T-helper 2 cell (primary cell): Measurements from ENCODE around the gene NPAS3.
A peak's percentile ranks its signal among the peaks of the same experiment; 100 is the strongest.

Experiments used
- DNase-seq, 5 experiments: peaks; one replicate each; pipeline versions ENCODE4 v3.0.0 to v3.0.0-alpha.2; 2012 to 2022

Gene NPAS3

DNA sequence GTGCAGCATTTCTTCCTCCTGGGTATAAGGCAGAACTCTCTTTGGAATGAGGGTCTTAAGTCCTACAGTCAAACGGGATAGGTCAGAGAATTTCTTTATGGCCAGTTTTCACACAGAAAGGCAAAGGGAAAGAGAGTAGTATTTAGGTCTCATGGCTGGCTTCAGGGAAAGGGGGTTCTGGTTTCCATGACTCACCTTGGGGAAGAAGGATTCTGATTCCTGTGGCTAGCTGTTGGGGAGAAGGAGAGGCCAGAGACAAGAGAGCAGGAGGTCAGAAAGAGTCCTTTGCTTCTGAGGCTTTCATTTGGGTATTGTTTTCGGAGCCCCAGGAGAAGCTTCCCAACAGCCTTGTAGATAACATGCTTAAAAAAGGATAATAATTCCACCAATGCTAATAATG is 332.5 kb downstream of the NPAS3 start:
- no peak for DNase-seq

DNA sequence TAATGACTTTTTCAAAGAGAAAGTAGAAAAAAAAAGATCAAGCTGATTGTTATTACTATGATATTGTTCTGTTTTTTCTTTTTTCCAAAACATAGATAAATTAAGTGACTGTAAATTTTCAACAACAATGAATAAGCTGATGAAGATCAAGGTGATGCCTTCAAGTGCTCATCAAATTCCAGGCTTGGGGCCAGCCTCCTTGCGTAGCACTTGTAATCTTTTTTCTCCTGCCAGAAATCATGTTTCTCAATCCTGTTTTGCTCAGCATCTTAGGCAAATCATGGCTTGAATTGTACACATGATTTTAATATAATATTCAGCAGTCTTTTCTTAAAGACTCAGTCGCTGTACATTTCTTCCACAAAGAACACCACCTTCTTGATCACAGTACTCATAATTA is 333.2 kb downstream of the NPAS3 start:
- DNase-seq: no peak

DNA sequence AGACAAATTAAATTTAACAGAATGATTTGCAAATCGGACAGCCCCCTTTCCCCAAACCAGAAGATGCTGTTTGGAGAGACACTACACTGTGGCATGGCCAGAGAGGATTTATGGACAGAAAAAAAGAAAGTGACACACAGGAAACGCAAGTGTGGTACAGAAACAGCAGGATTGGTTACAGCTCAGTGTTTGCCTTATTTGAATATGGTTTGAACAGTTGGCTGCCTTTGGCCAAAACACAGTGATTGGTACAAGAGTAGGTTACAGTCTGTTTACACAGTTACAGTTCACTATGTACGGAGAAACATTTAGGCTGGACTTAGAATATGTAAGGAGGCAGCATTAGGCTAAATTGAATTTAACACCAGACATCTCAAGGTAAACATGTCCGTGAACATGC is 335.3 kb downstream of the NPAS3 start:
- DNase-seq: no peak

DNA sequence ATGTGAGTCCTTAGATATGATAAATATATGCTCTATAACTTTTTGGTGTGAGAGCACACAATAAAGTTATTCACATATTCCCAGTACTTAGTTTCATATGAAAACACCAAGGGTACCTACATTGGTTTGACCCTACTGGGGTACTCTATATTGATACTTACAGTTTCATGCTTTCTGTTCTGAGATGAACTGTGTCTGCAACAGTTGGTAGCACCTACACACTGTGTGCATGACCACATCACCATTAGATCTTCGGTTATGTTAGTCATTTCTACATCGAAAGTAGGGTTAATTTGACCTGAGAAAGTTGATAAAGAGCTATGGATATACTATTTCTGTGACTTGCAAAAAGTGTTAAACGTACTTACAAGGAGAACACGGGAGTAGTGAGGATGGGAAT is 337.2 kb downstream of the NPAS3 start:
- DNase-seq: peak in 1 of 5 experiments; percentile 8

DNA sequence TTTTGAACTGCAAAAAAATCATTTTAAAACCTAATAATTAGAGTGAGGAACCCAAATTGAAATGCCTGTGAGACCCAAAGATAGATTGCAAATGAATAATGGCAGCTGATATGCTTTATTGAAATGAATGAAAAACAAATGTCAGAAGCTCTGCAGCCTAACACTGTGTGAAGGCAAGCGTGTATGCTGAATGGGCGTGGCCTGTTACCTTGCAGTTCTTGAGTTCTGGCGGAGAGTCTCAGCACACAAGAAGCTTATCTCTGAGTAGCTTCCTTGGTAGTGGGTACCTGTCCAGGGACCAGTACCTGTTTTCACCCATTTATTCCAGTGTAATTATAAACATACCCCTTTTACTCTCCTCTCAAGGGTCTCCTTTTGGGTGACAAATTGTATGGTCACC is 341.2 kb downstream of the NPAS3 start:
- DNase-seq: no peak

DNA sequence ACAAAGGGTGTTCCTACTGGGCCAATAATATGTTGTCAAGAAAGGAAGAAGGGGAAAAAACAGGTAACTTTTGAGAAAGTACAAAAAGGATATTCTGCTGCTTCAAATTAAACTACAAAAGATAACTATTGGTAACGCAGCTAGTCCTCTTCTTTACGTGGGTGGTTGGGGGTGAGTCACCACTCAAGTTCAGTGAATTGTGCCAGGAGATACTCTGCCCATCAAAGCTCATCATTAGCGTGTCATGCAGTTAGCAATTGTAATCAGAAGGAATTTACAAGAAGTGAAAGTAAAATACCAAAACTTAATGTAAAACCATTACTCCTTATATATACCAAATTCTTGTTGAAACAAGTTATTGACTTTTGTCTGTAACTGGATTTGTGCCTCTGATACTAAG is 342.0 kb downstream of the NPAS3 start:
- no peak for DNase-seq

DNA sequence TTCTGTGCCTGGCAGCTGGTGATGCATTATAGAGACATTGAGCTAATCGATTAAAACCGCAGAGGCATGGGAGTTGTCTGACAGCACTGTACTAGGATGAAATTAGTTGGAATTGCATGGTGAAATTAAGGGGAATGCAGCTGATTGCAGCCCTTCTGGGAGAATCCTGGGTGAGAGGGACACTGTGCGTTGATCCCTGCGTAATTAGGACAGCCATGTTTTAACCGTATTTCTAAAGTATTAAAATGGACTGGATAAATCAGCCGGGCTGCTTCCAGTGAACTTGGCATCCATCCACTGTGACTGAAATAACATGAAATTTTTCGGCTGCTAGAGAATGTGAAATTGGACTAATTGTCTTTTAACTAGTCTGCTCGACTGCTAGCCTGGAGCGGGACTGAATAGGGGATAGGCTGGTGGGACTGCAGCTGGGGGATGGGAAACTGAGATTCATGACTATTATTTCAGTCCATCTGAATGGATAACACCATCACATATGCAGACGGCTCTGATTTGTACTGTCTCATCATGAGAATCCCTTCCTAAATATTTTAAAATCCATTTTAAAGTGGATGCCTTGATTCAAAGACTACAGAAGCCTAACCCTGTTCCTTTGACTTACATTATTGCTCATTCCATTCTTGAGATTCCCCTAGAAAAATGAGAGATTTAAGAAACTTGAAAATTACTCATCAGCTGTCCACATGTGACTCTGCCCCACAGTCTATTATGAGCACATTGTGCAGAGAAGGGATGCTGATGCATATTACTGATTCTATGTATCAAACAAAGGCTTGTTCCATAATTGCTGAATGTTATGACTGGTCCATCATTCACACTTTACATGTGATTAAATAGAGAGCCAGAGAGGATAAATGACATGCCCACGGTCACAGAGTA is 343.9 kb downstream of the NPAS3 start:
- no peak for DNase-seq

DNA sequence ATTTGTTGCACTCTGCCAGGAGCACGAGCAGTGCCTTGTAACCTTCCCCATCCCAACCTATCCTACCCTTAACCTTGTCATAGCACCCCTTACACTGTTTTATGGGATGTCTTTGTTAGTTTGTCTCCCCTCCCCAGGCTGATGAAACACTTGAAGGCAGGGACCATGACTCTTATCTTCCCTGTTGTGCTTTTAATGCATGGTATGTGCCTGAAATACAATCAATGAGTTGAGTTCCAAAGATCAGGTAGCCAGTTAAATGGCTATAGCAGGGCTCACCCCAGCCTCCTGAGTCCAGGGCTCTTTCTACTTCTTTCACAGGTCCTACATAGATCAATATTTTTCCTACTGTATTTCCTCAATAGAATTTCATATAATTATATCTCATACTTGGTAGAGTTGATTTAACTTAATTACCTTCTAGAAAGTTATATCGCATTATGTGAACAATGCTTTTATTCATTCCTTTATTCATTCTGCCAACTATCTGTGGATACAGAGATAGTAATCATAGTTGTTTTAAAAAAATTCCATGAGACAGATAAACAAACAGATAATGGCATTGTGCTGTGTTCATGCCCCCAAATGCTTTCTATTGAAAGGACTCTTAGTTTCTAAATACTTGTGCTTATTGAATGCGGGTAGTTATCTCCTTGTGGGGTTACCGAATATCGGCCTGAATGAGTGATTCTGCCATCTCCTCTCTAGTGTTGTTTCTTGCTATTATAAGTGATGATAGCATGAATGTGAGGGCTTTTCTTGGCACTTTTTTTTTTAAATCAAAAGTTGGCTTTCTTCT is 347.4 kb downstream of the NPAS3 start:
- no peak for DNase-seq

DNA sequence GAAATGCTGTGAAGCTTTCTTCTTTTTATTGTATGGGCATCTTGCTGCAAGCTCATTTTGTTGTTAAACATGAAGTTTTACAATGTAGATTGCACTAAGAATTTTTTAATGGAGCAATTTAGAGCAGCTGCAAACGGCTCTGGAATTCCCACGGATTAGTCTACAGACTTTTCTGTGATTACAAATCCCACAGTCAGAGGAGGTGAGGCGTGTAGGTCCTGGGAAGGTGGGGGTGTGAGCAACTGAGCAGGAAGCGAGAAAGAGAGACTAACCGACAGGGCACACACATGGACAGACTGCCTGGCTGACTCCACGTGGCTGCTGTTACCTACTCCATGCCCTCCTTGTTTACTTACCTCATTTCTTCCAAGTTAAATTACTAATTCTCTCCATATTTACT is 348.5 kb downstream of the NPAS3 start:
- DNase-seq: no peak

DNA sequence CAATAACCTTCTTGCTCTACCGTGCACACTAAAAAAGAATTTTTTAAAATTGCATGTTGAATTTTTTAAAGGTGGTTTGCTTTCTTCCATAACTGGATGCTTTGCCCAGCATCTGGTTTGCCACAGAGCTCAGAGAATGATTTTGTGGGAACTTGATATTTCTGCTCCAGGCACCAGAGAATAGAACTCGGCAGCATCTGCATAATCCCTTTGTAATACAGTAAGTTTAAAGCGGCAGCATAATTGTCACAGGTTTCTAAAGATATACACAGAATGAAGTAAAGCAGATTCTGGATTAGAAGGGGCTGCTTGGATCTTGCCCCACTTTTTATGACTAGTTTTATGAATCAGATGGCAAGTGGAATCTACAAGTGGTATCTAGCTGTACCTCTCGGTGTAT is 352.0 kb downstream of the NPAS3 start:
- DNase-seq: no peak

DNA sequence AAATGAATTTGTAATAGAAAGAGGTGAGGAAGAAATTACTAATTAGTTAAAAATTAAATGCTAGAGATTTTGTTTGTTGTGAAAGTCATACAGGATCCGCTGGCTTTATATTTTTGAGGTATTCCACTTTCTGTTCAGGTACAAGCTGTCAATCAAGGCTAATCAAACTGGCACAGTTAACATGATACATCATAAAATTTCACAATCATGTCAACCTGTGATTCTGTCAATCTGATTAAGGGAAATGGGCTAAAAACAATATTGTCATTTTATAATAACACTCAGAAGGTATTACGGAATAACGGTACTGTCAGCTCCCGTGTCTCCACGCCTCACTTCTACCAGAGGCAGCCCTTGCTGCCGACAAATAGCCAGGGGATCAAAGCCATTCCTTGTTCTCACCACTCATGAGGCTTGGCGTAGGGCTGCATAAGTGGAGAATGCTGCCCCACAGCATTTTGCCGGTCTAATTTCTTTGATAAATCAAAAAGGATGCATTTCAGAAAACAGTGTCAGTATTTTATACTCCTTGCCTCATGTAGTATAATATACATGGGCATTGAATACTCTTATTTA is 352.9 kb downstream of the NPAS3 start:
- DNase-seq: no peak

DNA sequence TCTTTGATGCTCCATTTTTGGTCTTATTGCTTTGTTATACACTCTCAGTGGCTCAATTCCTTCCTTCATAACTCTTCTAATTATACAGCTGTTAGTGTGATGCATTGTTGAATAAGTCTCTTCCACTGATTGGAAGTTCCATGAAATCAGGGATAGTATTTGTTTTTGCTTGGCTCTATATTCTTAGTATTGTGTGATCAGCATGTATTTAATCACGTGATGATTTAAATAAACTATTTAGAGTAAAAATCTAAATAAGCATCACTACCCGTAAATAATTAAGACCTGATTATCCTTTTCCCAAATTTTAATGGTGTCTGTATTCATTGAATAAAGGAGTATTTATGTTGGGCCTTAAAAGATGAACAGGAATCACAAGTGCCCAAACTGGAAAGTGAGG is 355.7 kb downstream of the NPAS3 start:
- no peak for DNase-seq

DNA sequence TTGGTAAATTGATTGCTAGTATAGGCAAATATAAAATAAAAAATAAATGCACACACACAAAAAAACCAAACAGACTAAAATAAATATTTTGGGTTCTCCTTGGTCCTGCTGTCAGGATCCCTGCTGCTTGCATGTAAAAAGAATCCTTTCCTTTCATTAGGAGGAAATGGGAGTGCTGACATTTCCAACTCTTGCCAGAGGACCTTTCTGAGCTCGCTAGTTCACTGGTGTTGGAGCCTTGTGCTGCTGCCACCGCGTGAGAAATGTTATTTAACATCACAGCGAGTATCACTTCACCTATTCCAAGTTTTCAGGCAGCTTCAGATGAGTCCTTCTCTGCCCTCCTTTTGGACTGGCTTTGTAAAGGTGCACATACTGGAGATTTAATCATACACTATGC is 358.9 kb downstream of the NPAS3 start:
- DNase-seq: no peak

DNA sequence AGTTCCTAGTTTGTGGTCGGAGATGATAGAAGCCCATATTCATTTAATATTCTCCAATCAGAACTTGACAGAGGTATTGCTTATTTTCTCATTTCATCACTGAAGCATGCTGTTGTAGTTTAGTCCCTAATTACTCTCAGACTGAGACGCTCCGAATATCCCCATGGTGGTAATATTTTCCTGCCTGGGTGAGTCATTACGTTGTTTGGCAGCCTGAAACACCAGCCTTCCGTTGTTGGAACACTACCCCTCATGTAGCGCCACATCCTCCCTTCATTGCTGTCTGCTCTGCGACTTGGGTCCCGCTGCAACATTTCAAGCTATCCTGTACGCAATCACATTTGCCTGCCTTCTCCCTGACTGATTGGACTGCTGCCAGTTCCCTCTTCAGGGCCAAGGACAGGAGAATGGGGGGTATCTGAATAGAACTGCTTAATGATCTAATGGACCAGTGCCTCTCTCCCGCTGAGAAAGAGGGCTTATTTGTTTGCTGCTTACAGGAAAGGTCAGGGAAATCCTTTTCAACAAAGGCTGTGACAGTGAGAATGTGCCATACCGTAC is 369.1 kb downstream of the NPAS3 start:
- DNase-seq: no peak

DNA sequence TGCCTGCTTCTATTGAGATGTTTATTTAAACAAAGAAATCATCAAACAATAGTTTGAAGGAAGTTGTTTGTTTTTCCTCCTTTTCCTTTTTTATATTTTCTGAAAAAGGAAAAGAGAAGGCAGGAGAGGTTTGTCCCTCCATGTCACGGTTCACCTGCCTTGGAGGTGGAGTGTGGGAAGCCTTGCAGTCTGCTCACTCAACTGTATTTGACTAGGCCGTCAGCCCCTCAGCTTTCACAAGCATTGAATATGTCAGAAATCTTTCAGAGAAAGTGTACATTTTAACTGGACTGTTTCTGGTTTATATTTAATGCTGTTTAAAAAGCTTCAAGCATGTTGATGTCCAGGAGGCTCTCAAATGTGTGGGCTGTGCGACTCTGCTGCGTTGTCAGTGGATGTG is 370.4 kb downstream of the NPAS3 start:
- DNase-seq: no peak

DNA sequence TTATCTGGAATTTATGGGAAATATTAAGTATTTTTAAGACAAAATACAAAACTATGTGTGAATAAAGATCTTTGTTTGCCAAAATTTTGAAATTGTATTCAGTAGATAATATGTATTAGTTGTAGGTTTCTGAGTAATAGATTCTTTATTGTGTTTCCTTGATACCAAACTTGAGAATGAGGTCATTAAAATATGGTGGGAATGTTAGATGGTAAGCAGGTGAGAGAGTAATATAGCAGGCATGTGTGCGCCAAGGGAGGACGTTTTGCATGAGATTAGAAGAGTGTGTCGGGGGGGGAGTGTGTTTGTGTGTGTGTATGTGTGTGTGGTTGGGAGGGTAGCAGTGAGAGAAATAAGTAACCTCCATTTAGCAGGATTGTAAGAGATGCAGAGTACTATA is 376.5 kb downstream of the NPAS3 start:
- DNase-seq: no peak

DNA sequence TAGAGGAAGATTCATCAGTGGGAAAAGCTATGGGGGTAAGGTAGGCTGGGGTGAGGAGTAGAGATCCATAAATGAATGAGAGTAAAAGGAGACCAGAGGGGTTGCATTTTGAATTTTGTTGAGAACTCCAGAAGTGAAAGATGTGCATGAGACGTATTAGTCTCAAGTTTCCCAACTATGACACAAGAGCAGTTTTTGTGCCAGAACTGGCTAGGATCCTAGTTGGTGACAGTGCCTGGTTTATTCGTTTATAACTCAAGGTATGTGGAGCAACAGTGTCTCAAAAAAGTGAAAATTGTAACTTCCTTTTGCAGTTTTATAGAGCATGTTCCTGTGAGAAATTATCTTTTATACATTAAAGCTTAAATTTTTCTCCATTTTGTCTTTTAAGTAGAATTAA is 377.0 kb downstream of the NPAS3 start:
- no peak for DNase-seq

DNA sequence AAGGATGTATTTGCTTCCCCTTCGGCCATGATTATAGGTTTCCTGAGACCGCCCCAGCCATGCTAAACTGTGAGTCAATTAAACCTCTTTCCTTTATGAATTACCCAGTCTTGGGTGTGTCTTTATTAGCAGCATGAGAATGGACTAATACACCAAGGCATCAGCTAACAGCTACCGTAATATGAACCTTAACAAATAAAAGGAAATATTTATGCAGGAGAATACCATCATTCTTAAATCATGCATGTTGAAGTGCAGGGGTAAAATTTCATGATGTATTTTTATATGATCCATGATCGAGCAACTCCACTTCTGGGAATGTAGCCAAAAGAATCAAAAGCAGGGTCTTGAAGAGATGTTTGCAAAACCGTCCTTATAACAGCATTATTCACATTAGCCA is 379.0 kb downstream of the NPAS3 start:
- no peak for DNase-seq

DNA sequence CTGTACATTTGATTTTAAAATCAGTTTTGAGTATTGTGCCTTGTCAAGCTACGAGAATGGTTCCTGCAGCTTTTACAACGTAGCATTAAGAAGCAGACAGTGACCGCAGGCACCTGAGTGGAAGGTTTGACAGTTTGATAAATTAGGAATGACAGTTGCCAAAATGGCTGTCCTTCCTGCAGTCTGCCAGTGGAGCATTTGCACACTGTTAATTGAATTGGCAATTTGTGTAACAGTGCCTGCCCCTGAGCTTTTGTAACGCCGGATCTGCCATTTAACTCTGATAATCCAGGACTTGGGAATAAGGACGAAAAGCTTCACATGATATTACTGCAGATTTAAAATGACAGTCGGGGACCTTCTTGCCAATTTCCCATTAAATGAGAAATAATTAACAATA is 385.3 kb downstream of the NPAS3 start:
- DNase-seq: no peak

DNA sequence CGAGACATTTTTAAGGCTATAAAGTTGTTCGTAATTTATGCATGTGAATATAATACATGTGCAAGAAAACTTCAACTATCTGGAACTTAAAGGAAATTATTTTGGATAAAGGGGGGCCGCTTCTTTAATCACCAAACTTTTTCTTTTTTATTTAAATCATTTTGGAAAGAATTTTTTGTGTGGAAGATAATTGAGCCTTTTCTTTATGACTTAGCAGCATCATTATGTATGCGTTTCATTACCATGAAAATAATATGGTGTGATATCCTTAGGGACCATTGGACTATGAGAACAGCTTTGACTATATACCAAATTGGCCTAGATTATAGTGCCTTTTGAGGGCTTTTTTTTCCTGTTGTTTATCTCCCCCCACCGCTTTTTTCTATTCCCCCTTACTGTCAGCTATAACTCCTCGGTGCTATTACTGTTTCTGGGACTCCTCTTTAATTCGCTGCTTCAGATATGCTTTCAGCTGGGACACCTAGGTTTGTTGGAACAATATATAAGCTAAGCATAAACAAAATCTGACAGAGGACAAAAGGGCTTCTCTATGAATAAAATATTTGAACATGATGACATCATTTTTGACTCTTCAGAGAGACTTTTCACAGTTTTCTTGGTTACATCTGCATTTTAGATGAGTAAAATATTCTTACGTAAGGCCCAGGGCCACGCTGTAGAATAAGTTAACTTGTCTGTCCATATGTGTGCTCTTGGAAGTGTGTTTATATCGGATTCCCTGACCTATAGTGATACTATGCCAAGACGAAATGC is 392.7 kb downstream of the NPAS3 start:
- DNase-seq: no peak

DNA sequence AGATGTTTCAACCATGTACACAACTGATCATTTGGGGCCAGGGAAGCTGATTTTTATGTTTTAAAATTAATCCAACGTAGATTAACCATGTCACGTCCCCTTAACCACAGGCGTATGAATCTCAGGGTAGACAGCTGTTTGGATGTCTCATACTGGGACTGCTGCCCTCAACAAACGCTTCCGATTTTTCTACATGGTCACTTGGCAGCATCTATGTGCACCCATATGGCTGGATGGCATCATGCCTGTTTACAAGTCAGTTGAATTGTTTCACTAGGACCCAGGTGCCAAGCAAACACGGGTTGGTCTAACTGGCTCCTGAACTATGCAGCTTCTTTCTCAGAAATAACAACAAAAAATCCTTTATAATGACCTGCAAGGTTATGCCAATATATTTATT is 393.8 kb downstream of the NPAS3 start:
- DNase-seq: no peak

DNA sequence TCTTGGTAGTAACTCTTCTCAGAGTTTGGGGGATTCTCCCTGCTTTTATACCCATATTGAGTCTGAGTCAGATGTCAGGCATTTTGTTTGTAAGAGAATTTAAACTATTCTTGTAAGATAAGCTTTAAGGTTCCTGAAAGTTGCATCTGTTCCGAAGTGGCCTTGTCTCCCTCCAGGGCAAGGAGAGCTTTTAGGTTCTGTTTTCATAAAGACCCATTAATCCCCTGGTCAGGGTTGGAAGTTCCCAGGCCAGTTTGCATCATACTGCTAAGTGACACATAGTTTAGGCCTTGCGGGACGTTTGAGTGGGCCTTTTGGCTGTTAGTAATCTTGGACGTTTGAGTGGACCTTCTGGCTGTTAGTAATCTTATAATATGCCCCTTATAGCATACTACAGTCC is 396.7 kb downstream of the NPAS3 start:
- DNase-seq: no peak
